ENCODE data around the gene R3HDM1. TPM values are rescaled to one million over a fixed set of nuclear protein-coding genes. Genes with fewer than 3 reads are reported as not detected.

Gene R3HDM1
- total and polyA plus RNA-seq, 2 donors (not counting 1 experiment from before 2014, with no cell fraction given): 23.7 to 57.8 TPM

- ATAC-seq (ENCODE audit: low read depth) (no peak), DNase-seq (no peak)
- no peaks in the 10 kb centered on the region for H3K9me3 Mint-ChIP-seq (ENCODE audit: insufficient read depth)
- no peak overlapping the region for H3K27ac Mint-ChIP-seq
- H2AFZ ChIP-seq (ENCODE audit: insufficient read depth, low read depth, low read length, poor library complexity, severe bottlenecking): no peak overlapping the region
- TF ChIP-seq CTCF (IDR thresholded peaks at IDR 0.05) (no peak), EZH2 (IDR thresholded peaks at IDR 0.05; ENCODE audit: borderline replicate concordance, insufficient read depth, low read depth, low read length, poor library complexity, severe bottlenecking) (no peak)
- no peaks in the 10 kb centered on the region for H3K27me3 Mint-ChIP-seq
- H4K20me1 ChIP-seq (ENCODE audit: control insufficient read depth, insufficient read depth, low read length, poor library complexity, severe bottlenecking): no peaks in the 10 kb centered on the region
- H3K4me1 ChIP-seq (ENCODE audit: control insufficient read depth in 2 of 2, insufficient read depth in 2 of 2, low read length in 2 of 2): no peaks in the 10 kb centered on the region
- H3K4me1 Mint-ChIP-seq: peaks cover 15% of the 10 kb centered on the region
- ChIA-PET CTCF (no interaction called here), POLR2A (no interaction called here)
- no peak overlapping the region for H3K4me2 ChIP-seq (replicated peaks; ENCODE audit: low read depth, low read length, poor library complexity, severe bottlenecking)
- H3K4me3 Mint-ChIP-seq: no peak overlapping the region
- intact Hi-C loops (cut with micrococcal nuclease): no loop called here
- H3K4me3 ChIP-seq (ENCODE audit: control extremely low read depth in 1 of 5, extremely low read depth in 1 of 5, insufficient read depth in 1 of 5, low read depth in 2 of 5, low read length in 4 of 5): no peak overlapping the region
- no peak overlapping the region for H3K9ac ChIP-seq (ENCODE audit: low read length)
- no peaks in the 10 kb centered on the region for H3K27me3 ChIP-seq (replicated peaks in 1 of 4; ENCODE audit: control extremely low read depth in 1 of 4, control insufficient read depth in 3 of 4, insufficient read depth in 4 of 4, low read length in 3 of 4)
- H3K36me3 ChIP-seq (replicated peaks in 1 of 2; ENCODE audit: control extremely low read depth in 1 of 2, control insufficient read depth in 1 of 2, extremely low read depth in 1 of 2, insufficient read depth in 2 of 2, low read length in 1 of 2): peaks cover 0 to 2% of the 10 kb centered on the region in 2 experiments
- 100% methylated on average over 1 of the region's 4 CpGs for WGBS (ENCODE audit: insufficient coverage)
- H3K27ac ChIP-seq (ENCODE audit: low read length in 2 of 2): no peak overlapping the region
- no peaks in the 10 kb centered on the region for H3K9me3 ChIP-seq (ENCODE audit: control extremely low read depth in 1 of 3, control insufficient read depth in 2 of 3, insufficient read depth in 1 of 3, low read length in 2 of 3)
- H3K79me2 ChIP-seq (ENCODE audit: control insufficient read depth, insufficient read depth, low read length): peaks cover 69% of the 10 kb centered on the region
Observed at GRCh38 chr2:135555311-135555710, 24.0 kb downstream of the R3HDM1 start.

- Histone ChIP-seq H3K9me3 (ENCODE audit: control extremely low read depth in 1 of 3, control insufficient read depth in 2 of 3, insufficient read depth in 1 of 3, low read length in 2 of 3) (peaks cover 0 to 1% (median 0%) of the 10 kb centered on the region in 3 donors), H2AFZ (ENCODE audit: insufficient read depth, low read depth, low read length, poor library complexity, severe bottlenecking) (no peak overlapping the region), H3K4me3 (ENCODE audit: control extremely low read depth in 1 of 5, extremely low read depth in 1 of 5, insufficient read depth in 1 of 5, low read depth in 2 of 5, low read length in 4 of 5) (no peak overlapping the region), H3K9ac (ENCODE audit: low read length) (no peak overlapping the region), H3K27ac (ENCODE audit: low read length in 2 of 2) (no peak overlapping the region), H3K27me3 (replicated peaks in 1 of 4; ENCODE audit: control extremely low read depth in 1 of 4, control insufficient read depth in 3 of 4, insufficient read depth in 4 of 4, low read length in 3 of 4) (no peaks in the 10 kb centered on the region), H3K36me3 (replicated peaks in 1 of 2; ENCODE audit: control extremely low read depth in 1 of 2, control insufficient read depth in 1 of 2, extremely low read depth in 1 of 2, insufficient read depth in 2 of 2, low read length in 1 of 2) (peaks cover 4 to 6% of the 10 kb centered on the region in 2 experiments), H3K4me1 (ENCODE audit: control insufficient read depth in 2 of 2, insufficient read depth in 2 of 2, low read length in 2 of 2) (no peaks in the 10 kb centered on the region), H3K4me2 (replicated peaks; ENCODE audit: low read depth, low read length, poor library complexity, severe bottlenecking) (no peak overlapping the region), H3K79me2 (ENCODE audit: control insufficient read depth, insufficient read depth, low read length) (peaks cover 54% of the 10 kb centered on the region), H4K20me1 (ENCODE audit: control insufficient read depth, insufficient read depth, low read length, poor library complexity, severe bottlenecking) (peaks cover 4% of the 10 kb centered on the region)
- intact Hi-C loops (cut with micrococcal nuclease): no loop called here
- Mint-ChIP-seq H3K4me3 (no peak overlapping the region), H3K9me3 (ENCODE audit: insufficient read depth) (no peaks in the 10 kb centered on the region), H3K27ac (no peak overlapping the region), H3K27me3 (no peaks in the 10 kb centered on the region), H3K4me1 (peaks cover 14% of the 10 kb centered on the region)
- ChIA-PET POLR2A (no interaction called here), CTCF (no interaction called here)
- DNase-seq (no peak), ATAC-seq (ENCODE audit: low read depth) (no peak)
- WGBS (ENCODE audit: insufficient coverage): 89% methylated on average over 1 of the region's 1 CpG
- TF ChIP-seq CTCF (IDR thresholded peaks at IDR 0.05): no peak
- no peak for TF ChIP-seq EZH2 (IDR thresholded peaks at IDR 0.05; ENCODE audit: borderline replicate concordance, insufficient read depth, low read depth, low read length, poor library complexity, severe bottlenecking)
Observed at GRCh38 chr2:135557530-135557929, 26.2 kb downstream of the R3HDM1 start.

Data from B cell (primary cell).